GM15510 (cell line): ENCODE results near the gene FCRL6.

Experiments used
- POLR2A ChIP-seq: IDR thresholded peaks from 3 replicates; pipeline ENCODE4 v1.6.1; 2011; ENCODE audit warnings: borderline replicate concordance; ENCODE audit not compliant: insufficient read length; ENCODE audit errors: extremely low read depth

The FCRL6 gene

DNA sequence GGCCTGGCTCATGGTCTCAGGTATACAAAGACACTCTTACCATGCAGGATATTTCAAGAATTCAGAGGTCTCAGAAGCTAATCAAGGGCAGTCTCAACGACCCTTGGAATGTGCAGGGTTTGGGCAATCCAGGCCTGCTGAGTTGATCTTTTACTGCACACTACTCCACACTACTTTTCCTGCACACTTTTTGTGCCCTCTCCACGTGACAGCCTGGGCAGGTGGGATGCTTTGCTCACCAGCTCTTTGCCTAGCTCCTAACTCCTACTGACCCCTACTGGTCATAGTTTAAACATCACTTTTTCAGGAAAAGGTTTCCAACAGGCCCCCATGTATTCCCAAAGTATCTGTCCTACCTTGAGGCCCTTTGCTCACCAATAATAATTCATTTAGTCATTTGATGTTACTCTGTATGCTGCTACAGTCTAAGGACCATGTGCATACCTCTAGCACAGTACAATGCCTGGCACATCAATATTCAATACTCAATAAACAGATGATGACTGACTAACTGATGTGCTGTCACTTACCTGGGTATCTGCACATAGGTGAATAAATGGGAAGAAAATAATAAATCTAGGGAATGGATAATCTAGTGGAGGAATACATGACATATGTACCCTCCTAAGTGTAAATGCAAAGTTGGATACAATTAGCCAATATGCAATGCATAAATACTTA is 11.8 kb upstream of the FCRL6 start:
- no peak for TF ChIP-seq POLR2A

DNA sequence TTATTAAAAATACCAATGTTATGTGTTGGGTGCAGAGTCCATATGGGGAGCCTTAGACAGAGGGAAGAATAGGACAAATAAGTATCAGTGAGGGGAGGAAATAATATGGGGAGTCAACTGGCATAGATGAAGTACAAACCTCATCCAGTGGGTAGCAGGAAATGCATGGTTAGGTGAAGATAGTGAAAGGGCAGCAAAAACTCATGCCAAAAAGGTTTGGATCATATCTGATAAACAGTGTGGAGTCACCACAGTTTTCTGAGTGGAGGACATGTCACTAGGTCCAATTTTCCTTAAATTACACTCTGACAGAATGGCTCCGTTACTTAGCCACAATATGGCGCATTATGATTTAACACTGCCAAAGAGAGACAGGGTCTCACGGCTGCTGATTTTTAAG is 11.1 kb upstream of the FCRL6 start:
- TF ChIP-seq POLR2A, result no peak

DNA sequence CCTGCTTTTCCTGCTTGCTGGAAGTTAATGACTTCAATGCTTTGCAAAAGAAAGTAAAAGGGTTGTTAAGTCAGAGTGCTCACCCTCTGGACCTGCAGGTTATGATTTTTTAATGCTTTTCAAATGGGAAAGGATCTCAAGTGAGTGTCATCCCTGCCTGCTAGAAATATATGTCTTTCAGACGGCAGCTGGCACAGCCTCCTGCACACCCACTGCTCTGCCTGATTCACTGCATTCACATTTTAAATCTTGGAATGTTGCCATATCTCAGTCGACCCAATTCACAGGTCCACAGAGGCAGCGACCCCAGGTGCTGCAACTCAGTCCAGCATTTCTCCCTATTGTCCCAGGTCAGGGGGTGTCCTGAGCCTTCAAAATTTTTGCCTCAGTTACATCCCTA is 10.7 kb upstream of the FCRL6 start:
- no peak for TF ChIP-seq POLR2A

DNA sequence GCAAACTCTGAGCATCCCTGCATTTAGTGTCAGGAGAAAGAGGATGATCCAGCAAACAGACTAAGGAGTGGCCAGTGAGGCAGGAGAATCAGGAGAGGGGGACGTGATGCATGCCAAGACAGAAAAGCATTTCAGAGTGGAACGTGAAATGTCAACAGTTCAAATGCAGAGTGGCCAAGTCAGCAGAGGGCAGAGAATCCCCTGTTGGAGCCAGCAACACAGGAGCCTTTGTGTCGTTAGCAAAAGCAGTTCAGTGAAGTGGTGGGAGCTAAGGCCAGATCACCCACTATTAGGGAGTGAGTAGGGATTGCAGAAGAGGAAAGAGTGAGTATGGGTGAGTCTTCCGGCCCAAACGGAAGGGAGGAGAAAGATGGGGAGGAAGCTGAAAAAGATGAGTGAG is 6.6 kb upstream of the FCRL6 start:
- TF ChIP-seq POLR2A, result no peak

DNA sequence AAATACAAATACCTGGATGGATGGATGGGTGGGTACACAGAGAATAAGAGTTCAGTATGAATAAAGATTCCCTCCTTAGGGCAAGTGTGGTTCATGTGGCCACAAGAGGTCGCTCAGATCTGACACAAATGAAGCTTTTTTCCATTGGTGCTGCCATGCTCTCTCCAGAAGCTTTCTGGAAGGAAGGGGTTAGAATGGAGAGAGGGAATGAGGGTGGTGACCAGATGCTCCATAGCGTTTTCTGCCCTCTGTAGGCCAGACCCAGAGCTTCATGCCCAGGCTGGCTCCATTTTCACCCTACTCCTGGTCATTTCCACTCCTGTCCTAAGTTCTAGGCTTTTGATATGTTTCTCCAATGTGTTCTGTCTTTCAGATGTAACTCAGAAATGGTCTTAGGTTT is 3.3 kb upstream of the FCRL6 start:
- no peak for TF ChIP-seq POLR2A

DNA sequence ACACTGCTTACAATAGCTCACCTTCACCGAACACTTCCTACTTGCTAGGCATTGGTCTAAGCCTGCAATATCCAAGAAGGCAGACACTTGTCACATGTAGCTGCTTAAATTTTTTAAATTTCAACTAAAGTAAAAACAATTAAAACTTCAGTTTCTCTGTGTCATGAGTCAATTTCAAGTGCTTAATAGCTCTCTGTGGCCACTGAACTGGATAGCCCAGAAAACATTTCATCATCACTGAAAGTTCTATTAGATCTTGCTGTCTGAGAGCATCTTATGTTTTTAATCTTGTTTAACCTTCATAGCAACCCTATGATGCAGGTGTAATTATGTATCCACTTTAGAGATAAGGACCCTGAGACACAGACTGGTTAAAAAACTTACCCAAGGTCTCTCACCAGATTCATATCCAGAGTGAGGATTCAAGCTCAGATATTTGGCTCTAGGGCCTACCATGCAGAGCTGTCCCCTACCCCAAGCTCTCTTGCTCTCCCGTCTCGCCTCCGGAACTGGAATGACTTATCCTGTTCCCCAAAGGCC is 2.6 kb upstream of the FCRL6 start:
- TF ChIP-seq POLR2A, result no peak

DNA sequence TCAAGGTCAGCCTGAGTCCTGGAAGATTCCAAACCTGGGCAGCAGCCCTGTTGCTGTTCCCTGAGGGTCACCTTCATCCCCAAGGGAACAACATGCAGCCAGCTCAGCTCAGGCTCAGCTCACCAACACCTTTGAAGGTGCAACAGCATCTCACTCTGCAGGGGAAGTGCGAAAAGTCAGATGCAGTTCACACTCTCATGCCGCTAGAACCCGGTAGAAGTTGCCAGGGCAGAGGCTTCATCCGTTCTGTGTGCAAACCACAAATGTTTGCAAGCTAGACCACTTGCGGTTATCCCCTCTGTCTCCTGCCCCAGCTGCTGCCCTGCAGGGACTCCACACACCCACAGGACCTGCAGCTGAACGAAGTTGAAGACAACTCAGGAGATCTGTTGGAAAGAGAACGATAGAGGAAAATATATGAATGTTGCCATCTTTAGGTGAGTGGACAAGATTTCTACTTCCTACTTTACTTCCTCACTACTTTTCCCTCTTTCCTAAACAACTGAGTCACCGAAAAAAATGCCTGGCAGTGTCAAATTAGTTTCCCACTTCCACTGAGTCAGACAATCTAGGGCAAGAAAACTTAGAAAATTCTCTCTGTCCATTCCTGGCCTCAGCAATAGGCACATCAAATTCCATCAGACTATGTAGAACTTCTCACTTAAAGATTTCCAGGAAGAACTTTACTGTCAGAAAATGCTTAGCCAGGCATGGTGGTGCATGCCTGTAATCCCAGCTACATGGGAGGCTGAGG is 1.8 kb upstream of the FCRL6 start:
- no peak for TF ChIP-seq POLR2A

DNA sequence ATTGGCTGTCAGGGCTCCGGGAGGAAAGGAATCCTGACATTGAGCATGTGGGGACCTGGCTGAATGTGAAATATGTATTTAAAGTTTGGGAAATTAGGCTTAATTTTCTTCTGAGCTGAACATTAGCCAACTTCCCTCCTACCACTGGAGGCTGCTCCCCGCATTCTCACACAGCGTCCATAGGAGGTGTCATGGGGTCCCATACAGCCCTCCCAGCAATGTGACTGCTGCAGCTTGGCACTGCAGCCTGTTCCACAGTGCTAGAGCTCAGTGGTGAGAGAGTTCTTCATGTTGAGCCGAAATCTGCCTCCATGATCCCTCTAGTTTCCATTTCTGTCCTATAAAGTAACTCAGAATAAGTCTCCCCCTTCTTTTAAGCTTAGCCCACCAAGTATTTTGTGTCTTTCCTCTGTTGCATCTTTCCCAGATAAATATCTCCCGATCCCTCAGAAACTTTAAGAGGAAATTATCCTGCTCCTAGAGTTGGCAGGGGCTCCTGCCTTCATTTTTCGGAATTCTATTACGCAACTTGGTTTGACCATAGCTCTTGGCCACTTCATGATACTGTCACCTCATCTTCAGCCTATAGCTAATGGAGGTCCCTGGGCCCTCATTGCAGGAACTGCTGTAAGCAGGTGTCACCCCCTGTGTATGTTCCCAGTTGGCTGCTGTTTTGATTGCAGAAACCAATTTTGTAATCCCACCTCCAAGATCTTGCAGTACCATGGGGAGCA is 2.0 kb downstream of the FCRL6 start:
- TF ChIP-seq POLR2A, result no peak

DNA sequence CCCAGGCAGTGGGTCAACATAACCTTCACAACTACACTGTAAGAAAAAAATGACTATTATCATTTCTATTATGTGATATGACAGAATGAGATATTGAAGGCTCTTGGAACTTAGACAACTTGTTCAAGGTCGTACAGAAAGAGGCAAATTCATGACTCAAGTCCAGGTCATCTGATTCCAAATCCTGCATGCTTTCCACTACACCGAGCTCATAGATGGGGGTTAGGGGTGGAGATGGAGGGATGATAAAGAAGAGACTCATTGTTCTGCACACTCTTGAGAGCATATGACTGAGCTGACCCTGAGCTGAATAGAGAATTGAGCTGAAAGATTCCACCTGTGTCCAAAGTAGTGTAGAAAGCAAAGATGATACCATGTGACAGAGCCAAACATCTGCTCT is 2.8 kb downstream of the FCRL6 start:
- no peak for TF ChIP-seq POLR2A

DNA sequence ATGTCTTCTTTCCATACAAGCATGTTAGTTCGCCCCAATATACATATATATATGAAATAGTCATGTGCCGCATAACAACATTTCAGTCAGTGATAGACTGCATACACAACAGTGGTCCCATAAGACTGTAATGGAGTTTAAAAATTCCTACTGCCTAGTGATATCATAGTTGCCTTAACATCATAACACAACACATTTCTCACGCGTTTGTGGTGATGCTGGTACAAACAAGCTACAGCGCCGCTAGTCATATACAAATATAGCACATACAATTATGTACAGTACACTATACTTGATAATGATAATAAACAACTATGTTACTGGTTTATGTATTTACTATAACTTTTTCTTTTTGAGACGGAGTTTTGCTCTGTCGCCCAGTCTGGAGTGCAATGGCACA is 13.8 kb downstream of the FCRL6 start:
- no peak for TF ChIP-seq POLR2A

DNA sequence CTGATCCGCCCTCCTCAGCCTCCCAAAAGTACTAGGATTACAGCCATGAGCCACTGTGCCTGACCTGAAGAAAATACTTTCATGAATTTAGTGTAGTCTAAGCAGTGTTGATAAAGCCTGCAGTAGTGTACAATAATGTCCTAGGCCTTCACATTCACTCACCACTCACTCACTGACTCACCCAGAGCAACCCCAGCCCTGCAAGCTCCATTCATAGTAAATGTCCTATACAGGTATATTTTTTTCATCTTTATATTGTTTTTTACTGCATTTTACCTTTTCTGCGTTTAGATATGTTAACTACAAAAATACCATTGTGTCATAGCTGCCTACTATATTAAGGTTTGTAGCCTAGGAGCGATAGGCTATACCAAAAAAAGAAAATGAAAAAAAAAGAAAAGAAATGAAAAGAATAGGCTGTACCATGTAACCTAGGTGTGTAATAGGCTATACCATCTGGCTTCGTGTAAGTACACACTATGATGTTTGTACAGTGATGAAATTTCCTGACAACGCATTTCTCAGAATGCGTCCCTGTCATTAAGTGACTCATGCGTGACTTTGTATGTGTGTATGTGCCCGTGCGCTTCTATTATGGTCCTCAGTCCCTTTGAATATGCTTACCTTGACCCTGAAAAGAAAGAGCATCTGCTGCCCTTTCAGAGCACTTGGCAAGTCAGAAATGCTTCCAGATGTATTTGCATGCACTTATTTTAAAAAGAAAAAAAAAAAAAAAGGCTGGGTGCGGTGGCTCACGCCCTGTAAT is 15.3 kb downstream of the FCRL6 start:
- TF ChIP-seq POLR2A, result no peak

DNA sequence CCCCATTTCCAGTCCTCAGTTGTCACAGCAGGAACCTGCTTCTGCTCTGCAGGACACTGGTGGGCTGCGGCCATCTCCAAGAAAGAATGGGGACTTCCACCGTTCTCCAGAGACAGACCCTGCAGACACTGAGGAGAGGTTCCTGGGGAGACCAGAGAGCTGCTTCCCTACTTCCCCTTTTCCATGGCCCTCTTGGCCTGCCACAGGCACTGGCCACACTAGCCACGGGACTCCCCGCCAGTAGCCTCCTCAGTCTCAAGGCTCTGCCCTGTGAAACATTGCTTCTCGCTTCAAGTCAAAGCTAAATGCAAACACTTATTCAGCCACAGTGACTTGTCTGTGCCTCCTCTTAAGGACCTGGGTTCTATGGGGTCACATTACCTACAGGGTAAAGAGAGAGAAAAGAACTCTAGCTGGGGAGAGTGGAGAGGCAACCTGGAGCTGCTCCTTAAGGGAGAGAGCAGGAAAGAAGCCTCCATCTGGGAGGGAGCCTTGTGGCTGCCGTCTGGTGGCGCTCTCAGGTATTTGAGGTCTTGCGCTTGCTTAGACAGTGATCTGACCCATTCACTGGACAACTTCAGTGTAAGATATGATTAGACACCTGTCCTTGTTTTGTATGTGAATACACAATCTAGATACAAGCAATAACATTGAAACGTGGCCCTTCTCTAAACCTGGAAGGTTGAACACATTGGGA is 19.2 kb downstream of the FCRL6 start:
- no peak for TF ChIP-seq POLR2A

DNA sequence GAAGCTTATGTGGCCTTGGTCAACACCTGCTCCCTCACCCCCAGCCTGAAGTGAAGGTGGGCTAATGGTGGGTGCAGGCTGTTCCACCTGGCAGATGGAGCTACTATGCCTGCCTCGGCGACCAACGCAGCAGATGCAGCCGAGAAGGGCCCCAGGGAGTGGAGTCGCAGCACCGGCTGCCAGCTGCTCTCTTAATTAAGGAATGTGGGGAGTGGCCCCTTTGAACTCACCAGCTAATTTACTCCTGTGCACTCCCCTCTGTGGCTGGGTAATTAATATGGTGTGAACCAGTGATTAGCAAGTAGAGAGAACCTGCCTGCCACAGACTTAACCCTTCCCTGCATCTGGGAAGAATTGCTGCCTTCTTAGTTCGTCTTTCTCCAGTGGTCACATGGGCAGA is 21.2 kb downstream of the FCRL6 start:
- no peak for TF ChIP-seq POLR2A

DNA sequence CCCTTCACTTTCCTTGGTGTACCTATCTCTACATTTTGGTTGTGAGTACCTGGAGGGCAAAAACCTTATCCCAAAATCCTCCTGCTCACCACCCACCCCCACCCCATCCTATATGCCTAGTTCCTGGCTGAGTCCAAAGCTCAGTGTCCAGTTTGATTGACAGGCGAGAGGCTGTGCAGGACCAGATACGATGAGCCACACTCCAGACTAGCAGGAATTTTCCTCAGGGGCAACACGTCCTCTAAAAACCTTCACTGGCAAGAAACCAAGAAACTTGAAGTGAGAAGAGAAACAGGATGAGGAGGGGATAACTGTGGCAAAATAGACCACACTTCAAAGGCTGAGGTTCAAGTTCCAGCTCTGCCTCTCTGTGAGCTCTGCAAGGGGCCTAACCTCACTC is 23.4 kb downstream of the FCRL6 start:
- no peak for TF ChIP-seq POLR2A
